NCI-H146 (cell line): ENCODE data around the gene PLCD3.

Source experiments
- DNase-seq: peaks from one replicate; lab custom pipeline; 2025; lab: John Stamatoyannopoulos, UW

The PLCD3 gene, protein sequence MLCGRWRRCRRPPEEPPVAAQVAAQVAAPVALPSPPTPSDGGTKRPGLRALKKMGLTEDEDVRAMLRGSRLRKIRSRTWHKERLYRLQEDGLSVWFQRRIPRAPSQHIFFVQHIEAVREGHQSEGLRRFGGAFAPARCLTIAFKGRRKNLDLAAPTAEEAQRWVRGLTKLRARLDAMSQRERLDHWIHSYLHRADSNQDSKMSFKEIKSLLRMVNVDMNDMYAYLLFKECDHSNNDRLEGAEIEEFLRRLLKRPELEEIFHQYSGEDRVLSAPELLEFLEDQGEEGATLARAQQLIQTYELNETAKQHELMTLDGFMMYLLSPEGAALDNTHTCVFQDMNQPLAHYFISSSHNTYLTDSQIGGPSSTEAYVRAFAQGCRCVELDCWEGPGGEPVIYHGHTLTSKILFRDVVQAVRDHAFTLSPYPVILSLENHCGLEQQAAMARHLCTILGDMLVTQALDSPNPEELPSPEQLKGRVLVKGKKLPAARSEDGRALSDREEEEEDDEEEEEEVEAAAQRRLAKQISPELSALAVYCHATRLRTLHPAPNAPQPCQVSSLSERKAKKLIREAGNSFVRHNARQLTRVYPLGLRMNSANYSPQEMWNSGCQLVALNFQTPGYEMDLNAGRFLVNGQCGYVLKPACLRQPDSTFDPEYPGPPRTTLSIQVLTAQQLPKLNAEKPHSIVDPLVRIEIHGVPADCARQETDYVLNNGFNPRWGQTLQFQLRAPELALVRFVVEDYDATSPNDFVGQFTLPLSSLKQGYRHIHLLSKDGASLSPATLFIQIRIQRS

DNA sequence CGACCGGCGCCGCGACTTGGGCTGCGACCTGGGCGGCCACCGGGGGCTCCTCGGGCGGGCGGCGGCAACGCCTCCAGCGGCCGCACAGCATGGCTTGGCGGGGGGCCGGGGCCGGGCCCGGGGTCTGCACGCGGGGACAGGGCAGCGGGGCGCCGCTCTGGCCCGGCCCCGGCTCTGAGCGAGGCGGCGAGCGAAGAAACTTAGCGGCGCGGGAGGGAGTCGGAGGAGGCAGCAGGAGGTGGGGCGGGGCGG lies at the start of gene PLCD3:
Gene PLCD3 (minus strand): TSS at position 196 of the 252 bp plus-strand sequence. CDS start 105 bp downstream, at position 91.
- DNase-seq = no peak

- DNase-seq = no peak
Observed at GRCh38 chr17:45177563-45177962, 45.2 kb upstream of the PLCD3 start.

DNA sequence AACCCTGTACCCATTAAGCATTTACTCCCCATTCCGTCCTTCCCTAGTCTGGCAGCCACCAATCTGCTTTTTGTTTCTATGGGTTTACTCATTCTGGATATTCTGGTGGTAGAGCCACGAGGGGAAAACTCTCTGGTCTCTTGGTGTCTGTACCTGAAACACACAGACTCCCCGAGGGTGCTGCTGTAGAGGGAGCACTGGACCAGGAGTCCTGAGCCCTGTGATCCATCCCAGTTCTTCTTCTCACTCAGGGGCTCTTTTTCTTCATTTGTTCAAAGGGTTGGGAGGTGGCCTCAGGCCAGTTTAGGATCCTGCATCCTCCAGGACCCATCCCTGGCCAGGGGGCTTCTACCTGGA lies 43.4 kb upstream of the PLCD3 start:
- no peak for DNase-seq

GRCh38 chr17:45172541-45173286 lies 40.4 kb upstream of the PLCD3 start:
- DNase-seq = peak; percentile 9

DNA sequence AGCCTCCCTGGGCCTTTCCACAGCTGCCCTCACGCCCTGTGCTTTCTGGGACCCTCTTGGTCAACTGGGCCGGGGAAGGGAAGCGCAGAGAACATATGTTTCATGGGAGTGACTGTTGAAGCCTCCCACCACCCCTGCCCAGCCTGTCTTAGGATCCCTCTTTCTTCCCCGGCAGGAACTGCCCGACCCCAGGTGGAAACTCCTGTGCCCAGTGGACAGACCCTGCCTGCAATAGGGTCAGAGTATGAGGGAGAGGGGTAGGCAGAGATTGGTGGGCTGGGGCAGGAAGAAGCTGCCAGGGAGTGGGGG lies 39.9 kb upstream of the PLCD3 start:
- DNase-seq = no peak

- no peak for DNase-seq
Observed at GRCh38 chr17:45171338-45172231, 39.3 kb upstream of the PLCD3 start.

GRCh38 chr17:45170931-45171337 lies 38.6 kb upstream of the PLCD3 start:
- no peak for DNase-seq

- DNase-seq = no peak
Observed at GRCh38 chr17:45170280-45170930, 38.1 kb upstream of the PLCD3 start.

DNA sequence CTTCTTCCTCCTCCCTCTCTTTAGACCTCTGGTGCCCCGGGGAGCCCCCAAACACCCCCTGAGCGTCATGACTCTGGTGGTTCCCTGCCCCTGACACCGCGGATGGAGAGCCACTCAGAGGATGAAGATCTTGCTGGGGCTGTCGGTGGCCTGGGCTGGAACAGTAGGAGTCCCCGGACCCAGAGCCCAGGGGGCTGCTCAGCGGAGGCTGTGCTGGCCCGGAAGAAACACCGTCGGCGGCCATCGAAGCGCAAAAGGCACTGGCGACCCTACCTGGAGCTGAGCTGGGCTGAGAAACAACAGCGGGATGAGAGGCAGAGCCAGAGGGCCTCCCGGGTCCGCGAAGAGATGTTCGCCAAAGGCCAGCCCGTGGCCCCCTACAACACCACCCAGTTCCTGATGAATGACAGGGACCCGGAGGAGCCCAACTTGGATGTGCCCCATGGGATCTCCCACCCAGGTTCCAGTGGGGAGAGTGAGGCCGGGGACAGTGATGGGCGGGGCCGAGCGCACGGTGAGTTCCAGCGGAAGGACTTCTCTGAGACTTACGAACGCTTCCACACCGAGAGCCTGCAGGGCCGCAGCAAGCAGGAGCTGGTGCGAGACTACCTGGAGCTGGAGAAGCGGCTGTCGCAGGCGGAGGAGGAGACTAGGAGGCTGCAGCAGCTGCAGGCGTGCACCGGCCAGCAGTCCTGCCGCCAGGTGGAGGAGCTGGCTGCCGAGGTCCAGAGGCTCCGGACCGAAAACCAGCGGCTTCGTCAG lies 36.9 kb upstream of the PLCD3 start:
- DNase-seq = no peak

DNA sequence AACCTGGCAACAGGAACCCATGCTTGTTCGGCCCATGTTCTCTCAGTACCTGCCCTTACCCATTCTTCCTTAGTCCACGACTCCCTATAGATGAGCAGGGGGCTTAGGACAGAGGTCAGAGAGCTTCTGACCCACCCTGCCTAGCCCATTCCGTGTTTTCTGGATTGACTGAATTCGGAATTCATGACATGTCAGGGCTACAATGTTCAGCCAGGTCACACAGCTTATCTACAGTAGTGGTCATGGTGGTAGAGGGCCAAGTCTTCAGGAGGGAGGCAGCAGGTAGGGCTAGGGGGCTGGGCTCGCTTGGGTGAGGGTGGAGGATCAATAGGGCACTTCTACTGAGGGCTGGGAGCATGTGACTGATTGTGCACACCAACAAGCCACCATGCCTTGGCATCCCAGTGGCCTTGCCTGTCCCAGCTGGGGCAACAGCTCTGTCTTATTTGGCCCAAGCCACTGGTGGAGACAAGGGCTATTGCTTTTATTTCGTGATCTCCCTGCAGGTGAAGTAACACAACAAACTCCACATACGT lies 32.5 kb upstream of the PLCD3 start:
- DNase-seq = no peak

DNA sequence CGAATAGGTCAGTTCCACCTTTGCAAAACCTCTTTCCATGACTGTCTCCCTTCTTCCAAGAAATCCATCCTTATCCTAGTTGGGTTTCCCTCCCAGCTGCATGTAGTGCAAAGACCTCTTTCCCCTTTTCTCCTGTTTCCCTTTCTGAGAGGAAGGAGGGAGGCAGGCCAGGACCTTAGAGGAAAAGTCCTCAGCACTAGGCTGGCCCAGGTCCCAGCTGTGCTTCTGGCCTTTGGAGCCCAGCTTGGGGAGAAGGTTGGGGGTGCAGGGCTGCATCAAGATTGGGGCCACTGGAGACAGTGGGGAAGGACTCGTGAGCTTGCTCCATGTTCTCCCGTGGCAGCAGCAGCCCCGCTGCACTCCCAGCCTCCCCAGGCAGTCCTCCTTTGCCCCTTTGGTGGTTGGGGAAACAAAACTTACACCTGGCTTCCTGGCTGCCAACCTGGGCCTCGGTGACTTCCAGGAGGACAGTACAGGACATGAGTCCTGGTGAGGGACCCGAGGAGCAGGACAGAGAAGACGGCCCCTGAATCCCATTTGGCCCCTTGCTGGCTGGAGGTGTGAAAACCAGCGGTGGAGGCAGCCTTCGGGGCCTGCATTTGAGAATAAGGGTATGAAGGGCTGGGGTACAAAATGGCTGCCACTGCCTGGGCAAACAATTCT lies 29.8 kb upstream of the PLCD3 start:
- no peak for DNase-seq

DNA sequence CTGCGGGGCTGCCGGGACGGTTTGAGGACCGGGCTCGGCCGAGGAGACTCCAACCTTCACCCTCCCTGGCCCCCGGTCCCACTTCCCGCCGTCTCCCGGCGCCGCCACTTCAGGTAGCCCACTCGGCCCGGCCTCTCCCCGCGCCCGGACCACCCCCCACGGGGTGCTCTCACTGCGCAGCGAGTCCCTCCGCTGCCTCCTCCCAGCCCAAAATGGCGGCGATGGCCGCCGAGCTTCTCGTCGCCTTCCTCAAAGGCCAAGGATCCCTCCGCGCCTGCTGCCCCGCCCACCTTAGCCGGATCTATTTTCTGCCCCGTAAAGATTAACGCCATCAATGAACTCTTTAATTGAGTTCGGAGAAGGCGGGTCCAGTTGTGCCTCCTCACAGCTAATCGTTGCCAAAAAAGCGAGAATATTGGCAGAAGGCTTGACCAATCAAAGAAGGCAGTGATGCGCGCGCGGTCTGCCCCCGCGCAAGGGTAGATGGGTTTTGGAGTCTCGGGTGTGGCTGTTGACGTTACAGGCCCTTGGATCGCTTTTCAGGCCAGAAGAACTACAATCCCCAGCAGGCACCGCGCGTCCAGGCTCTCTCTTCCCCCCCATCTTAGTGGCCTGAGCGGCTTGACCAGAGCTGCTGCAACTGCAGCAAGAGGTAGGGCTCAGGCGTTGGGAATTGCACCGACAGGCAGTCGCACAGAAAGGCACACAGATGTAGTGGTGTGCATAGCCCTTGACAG lies 29.1 kb upstream of the PLCD3 start, which contains the start of gene HEXIM2:
Gene HEXIM2 (plus strand): TSS at position 588 of the 737 bp plus-strand sequence. CDS start 919 bp downstream, outside the sequence.
- peak; percentile 99 for DNase-seq

- peak; percentile 85 for DNase-seq
Observed at GRCh38 chr17:45160447-45161287, 28.4 kb upstream of the PLCD3 start.

GRCh38 chr17:45156242-45156641 lies 23.9 kb upstream of the PLCD3 start:
- DNase-seq = no peak

- no peak for DNase-seq
Observed at GRCh38 chr17:45155483-45155882, 23.2 kb upstream of the PLCD3 start.

- no peak for DNase-seq
Observed at GRCh38 chr17:45155029-45155428, 22.7 kb upstream of the PLCD3 start.

- DNase-seq = no peak
Observed at GRCh38 chr17:45150911-45151809, 18.8 kb upstream of the PLCD3 start.
